Esophagus squamous epithelium (tissue), 5 donors: ENCODE measurements around the gene BHMT. TPM values are rescaled to one million over a fixed set of nuclear protein-coding genes. Genes with fewer than 3 reads are reported as not detected.

Source experiments
- DNase-seq: peaks from one replicate; lab custom pipeline; 2025; lab: John Stamatoyannopoulos, UW
- H3K27ac ChIP-seq, 4 donors: fragments of 200-600 bp; sonication (generic); one replicate each; pipeline ENCODE4 v1.5.1; 2016 to 2019; ENCODE audit warnings: mild to moderate bottlenecking in 1 of 4
- H3K27me3 ChIP-seq, 4 donors: fragments of 200-600 bp; sonication (generic); 1 replicate in 3 of 4; 2 replicates in 1 of 4; pipeline versions ENCODE4 v1.5.1 to v1.6.0; 2017 to 2021; ENCODE audit warnings: antibody characterized with exemption in 1 of 4
- H3K36me3 ChIP-seq, 3 donors: fragments of 200-600 bp; sonication (generic); one replicate each; pipeline ENCODE4 v1.5.1; 2016 to 2019
- H3K4me1 ChIP-seq, 3 donors: fragments of 200-600 bp; sonication (generic); one replicate each; pipeline ENCODE4 v1.5.1; 2017 to 2019
- H3K4me3 ChIP-seq, 4 donors: fragments of 200-600 bp; sonication (generic); 1 replicate in 3 of 4; 2 replicates in 1 of 4; pipeline ENCODE4 v1.5.1; 2016 to 2019; ENCODE audit warnings: mild to moderate bottlenecking in 2 of 4, moderate library complexity in 1 of 4
- H3K9me3 ChIP-seq, 3 donors: fragments of 200-600 bp; sonication (generic); one replicate each; pipeline ENCODE4 v1.5.1; 2016 to 2019
- POLR2A ChIP-seq, 4 donors: fragments of 450-650 bp; IDR thresholded peaks; one replicate each; pipeline ENCODE4 v1.6.1; 2017; ENCODE audit warnings: antibody characterized with exemption in 4 of 4, mild to moderate bottlenecking in 4 of 4, moderate library complexity in 3 of 4
- WGBS, 2 donors: methylation state at CpG; one replicate each; pipeline ENCODE4 v1.1.5; 2018; 5-methylcytosine and 5-hydroxymethylcytosine counted together
- intact Hi-C: fragments of 100-400 bp; cut with DNase I; formaldehyde crosslinking; loops from one replicate; pipeline ENCODE4 v1.15.0; 2022
- total RNA-seq, 4 donors: library from RNA; depleted of rRNA; stranded (reverse); fragments of >200 nt; gene quantifications; one replicate each; pipeline ENCODE4 v1.1.0, GENCODE V29; 2016
- TF ChIP-seq, protein P1 (sequence below), 6 experiments: fragments of 450-650 bp in 4 of 6; fragments of 200-600 bp in 2 of 6; sonication (generic) in 2 of 6; IDR thresholded peaks; one replicate each; pipeline ENCODE4 v1.5.1; 2016 to 2019; ENCODE audit warnings: antibody characterized with exemption in 6 of 6, mild to moderate bottlenecking in 4 of 6, moderate library complexity in 4 of 6
- donor health status: DM: yes; HTN: yes; CAD: no.

BHMT gene
- total RNA-seq, 4 donors from 2014 or later = 0.95 to 1.2 TPM; not detected in 2

DNA sequence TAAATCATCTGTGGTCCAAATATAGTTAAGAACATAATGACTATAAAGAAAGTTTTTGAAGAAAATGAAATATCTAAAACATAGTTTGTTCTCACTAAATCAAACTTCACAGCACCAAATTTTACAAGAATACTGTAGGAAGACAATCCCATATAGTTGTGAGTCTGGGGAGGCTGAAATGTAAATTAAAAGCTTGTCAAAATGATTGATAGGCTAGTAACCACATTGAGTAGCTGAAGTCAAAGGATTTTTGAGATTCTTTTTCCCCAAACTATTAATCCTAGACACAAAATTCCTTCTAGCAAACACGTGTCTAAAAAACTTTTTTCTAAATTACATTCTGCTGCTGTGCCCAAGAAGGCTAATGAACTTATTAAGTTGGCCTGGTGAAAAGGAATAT, 13.0 kb downstream of the BHMT start:
- H3K4me3 ChIP-seq = no peak overlapping the region
- no peaks in the 10 kb centered on the region for H3K4me1 ChIP-seq
- DNase-seq = no peak
- no peaks in the 10 kb centered on the region for H3K9me3 ChIP-seq
- no peaks in the 10 kb centered on the region for H3K27me3 ChIP-seq
- no peak for TF ChIP-seq POLR2A (IDR thresholded peaks at IDR 0.05)
- TF ChIP-seq, protein P1, sequence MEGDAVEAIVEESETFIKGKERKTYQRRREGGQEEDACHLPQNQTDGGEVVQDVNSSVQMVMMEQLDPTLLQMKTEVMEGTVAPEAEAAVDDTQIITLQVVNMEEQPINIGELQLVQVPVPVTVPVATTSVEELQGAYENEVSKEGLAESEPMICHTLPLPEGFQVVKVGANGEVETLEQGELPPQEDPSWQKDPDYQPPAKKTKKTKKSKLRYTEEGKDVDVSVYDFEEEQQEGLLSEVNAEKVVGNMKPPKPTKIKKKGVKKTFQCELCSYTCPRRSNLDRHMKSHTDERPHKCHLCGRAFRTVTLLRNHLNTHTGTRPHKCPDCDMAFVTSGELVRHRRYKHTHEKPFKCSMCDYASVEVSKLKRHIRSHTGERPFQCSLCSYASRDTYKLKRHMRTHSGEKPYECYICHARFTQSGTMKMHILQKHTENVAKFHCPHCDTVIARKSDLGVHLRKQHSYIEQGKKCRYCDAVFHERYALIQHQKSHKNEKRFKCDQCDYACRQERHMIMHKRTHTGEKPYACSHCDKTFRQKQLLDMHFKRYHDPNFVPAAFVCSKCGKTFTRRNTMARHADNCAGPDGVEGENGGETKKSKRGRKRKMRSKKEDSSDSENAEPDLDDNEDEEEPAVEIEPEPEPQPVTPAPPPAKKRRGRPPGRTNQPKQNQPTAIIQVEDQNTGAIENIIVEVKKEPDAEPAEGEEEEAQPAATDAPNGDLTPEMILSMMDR (IDR thresholded peaks at IDR 0.05) = no peak
- WGBS, 2 donors = 53 to 63% methylated on average over 1 of the region's 1 CpG
- intact Hi-C loops = no loop called here
- H3K27ac ChIP-seq = no peak overlapping the region
- no peaks in the 10 kb centered on the region for H3K36me3 ChIP-seq

DNA sequence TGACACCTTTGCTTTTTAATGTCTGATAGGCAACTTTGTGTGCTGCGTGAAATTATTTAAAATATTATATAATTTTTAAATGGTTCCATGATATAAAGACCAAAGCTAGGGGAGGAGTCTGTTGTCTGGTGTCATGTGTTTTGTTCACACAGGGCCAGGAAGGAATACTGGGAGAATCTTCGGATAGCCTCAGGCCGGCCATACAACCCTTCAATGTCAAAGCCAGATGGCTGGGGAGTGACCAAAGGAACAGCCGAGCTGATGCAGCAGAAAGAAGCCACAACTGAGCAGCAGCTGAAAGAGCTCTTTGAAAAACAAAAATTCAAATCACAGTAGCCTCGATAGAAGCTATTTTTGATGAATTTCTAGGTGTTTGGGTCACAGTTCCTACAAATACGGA, 19.2 kb downstream of the BHMT start:
- H3K9me3 ChIP-seq = no peaks in the 10 kb centered on the region
- H3K27me3 ChIP-seq = no peaks in the 10 kb centered on the region
- H3K36me3 ChIP-seq = no peaks in the 10 kb centered on the region
- H3K27ac ChIP-seq = no peak overlapping the region
- no peak overlapping the region for H3K4me3 ChIP-seq
- 77 to 79% methylated on average over 6 of the region's 6 CpGs for WGBS, 2 donors
- intact Hi-C loops = loop anchor here (5.0 to 10.0 kb wide), 2 partner anchors 108 to 334 kb away; no protein-coding TSS in a partner anchor
- no peak for DNase-seq
- peaks cover 0 to 15% (median 7%) of the 10 kb centered on the region in 3 donors for H3K4me1 ChIP-seq
- TF ChIP-seq, protein P1 (IDR thresholded peaks at IDR 0.05) = no peak
- no peak for TF ChIP-seq POLR2A (IDR thresholded peaks at IDR 0.05)

DNA sequence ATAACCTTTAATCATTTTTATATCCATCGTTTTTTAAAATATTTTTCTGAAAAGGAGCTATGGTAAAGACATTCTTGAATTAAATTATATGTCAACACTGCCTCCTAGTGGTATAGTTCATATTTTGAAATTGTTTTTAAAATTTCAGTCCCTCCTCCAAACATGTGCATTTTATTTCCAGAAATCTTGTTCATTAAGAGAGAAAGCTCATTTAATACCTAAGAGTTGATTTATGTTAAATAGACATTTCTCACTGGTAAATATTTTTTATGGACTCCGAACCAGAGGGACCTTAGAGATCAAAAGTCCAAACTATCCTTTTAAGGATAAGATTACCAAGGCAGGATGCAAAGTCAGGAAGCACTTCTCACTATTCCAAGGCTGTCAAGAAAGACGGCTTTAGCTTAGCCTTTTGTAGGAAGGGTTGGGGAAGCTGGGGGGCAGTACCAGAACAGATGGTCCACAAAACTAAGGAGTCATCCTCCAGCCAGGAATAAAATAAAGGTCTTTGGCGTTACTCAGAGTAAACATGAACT, 21.6 kb downstream of the BHMT start:
- peak overlapping the region; percentile 10 to 78 (median 73) for H3K27ac ChIP-seq
- intact Hi-C loops = loop anchor here (5.0 to 10.0 kb wide), 2 partner anchors 111 to 332 kb away; no protein-coding TSS in a partner anchor

DNA sequence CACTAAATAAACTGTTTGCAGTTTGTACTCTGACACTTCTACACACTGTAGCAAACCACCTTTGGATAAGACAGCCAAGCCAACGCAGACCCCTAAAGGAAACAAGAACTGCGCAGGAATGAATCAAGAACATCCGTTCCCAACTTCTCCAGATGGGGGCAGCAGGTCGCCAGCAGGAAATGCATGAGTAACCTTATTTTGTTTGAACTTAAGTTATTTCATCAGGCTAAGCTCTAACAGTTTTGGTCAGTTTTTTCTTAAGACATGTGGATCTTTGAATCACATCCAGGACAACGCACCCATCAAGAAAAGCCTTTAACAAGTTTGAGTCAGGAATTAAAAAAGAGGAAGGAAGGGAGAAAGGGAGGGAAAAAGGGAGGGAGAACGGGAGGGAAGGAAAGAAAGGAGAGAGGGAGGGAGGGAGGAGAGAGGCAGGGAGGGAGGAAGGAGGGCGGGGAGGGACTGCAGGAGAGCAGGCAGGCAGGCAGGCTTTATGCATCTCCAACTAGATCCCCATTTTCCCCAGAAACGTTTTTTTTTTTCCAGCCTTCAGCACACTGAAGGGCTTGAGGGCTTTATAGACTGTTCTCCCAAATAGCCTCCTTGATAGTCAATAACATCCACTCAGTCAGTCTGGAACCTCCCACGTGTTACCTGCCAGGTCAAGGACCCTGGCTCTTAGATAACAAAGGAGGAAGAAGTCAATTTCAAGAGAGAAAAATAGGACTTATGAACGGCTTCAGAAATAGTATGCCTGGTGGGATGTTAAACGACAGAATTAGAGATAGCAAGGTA, 22.2 kb downstream of the BHMT start:
- Histone ChIP-seq H3K4me1 (peaks cover 0 to 15% (median 7%) of the 10 kb centered on the region in 3 donors), H3K27me3 (no peaks in the 10 kb centered on the region), H3K36me3 (no peaks in the 10 kb centered on the region), H3K27ac (peak overlapping the region; percentile 10 to 78 (median 73)), H3K4me3 (peak overlapping the region in 3 of 4 donors; percentile 25 to 56 (median 25)), H3K9me3 (no peaks in the 10 kb centered on the region)
- DNase-seq = no peak
- 6% methylated on average over 11 of the region's 11 CpGs for WGBS, 2 donors
- TF ChIP-seq, protein P1 (IDR thresholded peaks at IDR 0.05) = peak; percentile 65 to 81 (median 74)
- TF ChIP-seq POLR2A (IDR thresholded peaks at IDR 0.05) = no peak
- intact Hi-C loops = loop anchor here (5.0 to 10.0 kb wide), 2 partner anchors 112 to 331 kb away; no protein-coding TSS in a partner anchor

More for the DNA sequence above, 21.6 kb downstream of the BHMT start:
- Histone ChIP-seq H3K36me3 (no peaks in the 10 kb centered on the region), H3K27me3 (no peaks in the 10 kb centered on the region), H3K4me3 (peak overlapping the region in 3 of 4 donors; percentile 25 to 56 (median 25)), H3K9me3 (no peaks in the 10 kb centered on the region), H3K4me1 (peaks cover 0 to 15% (median 7%) of the 10 kb centered on the region in 3 donors)
- DNase-seq = no peak
- 7 to 8% methylated on average over 4 of the region's 4 CpGs for WGBS, 2 donors
- no peak for TF ChIP-seq POLR2A (IDR thresholded peaks at IDR 0.05)
- TF ChIP-seq, protein P1 (IDR thresholded peaks at IDR 0.05) = peak in 4 of 6 experiments; percentile 30 to 63 (median 52)
